Middle frontal gyrus (tissue), 1 donor: ENCODE results near the gene CCN6.

Experiments
- DNase-seq: peaks from one replicate; pipeline ENCODE4 v3.0.0-alpha.2; 2015; ENCODE audit warnings: low spot score; ENCODE audit errors: extremely low spot score

The CCN6 gene

GRCh38 chr6:112054001-112054400, at the start of gene CCN6:
CCN6 (plus strand) TSS chr6:112054104; CDS start chr6:112054358, 254 bp downstream.
- DNase-seq = no peak

- DNase-seq = no peak
Observed at GRCh38 chr6:112004201-112005012, 49.5 kb upstream of the CCN6 start.

GRCh38 chr6:112005013-112005371, 48.9 kb upstream of the CCN6 start:
- no peak for DNase-seq

GRCh38 chr6:112007254-112007653, 46.6 kb upstream of the CCN6 start:
- DNase-seq = no peak

- DNase-seq = no peak
Observed at GRCh38 chr6:112007805-112008204, 46.1 kb upstream of the CCN6 start.

GRCh38 chr6:112008482-112008881, 45.4 kb upstream of the CCN6 start:
- DNase-seq = no peak

- no peak for DNase-seq
Observed at GRCh38 chr6:112010328-112010727, 43.6 kb upstream of the CCN6 start.

GRCh38 chr6:112013051-112013450, 40.9 kb upstream of the CCN6 start:
- no peak for DNase-seq

- no peak for DNase-seq
Observed at GRCh38 chr6:112014483-112014882, 39.4 kb upstream of the CCN6 start.

DNA sequence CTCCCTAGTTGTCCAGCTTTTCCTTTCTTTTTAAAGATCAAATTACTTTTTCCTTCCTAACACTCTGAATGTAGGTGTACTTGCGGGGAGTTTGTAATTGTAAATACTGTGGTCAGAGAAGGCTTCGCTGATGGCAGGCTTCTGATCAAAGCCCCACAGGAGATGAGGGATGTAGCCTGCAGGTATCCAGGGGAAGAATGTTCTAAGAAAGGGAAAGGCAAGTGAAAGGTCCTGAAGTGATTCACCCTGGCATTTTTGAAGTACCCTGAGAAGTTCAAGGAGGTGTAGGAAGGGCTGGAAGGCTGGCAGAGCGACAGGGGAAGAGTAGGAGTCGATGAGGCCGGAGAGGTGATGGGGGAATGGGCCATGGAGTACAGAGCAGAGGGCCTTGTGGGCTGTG, 38.2 kb upstream of the CCN6 start:
- DNase-seq = no peak

- DNase-seq = no peak
Observed at GRCh38 chr6:112016320-112016719, 37.6 kb upstream of the CCN6 start.

DNA sequence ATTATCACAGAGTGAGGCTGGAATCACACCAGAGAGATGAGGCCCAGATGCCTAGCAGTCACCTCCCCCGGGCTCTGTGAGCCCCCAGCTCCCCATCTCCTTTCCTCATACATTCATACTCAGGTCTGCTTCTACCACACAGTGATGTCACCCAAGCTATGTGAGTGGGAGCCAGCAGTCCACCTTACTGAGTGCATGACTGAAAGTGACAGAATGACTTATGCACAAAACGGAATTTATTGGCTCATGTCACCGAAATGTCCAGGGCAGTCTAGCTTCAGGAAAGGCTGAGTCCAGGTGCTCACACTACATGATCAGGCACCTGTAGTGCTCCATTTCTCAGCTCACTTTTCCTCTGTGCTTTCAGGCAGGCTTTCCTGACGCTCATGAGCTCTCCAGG, 36.7 kb upstream of the CCN6 start:
- no peak for DNase-seq

DNA sequence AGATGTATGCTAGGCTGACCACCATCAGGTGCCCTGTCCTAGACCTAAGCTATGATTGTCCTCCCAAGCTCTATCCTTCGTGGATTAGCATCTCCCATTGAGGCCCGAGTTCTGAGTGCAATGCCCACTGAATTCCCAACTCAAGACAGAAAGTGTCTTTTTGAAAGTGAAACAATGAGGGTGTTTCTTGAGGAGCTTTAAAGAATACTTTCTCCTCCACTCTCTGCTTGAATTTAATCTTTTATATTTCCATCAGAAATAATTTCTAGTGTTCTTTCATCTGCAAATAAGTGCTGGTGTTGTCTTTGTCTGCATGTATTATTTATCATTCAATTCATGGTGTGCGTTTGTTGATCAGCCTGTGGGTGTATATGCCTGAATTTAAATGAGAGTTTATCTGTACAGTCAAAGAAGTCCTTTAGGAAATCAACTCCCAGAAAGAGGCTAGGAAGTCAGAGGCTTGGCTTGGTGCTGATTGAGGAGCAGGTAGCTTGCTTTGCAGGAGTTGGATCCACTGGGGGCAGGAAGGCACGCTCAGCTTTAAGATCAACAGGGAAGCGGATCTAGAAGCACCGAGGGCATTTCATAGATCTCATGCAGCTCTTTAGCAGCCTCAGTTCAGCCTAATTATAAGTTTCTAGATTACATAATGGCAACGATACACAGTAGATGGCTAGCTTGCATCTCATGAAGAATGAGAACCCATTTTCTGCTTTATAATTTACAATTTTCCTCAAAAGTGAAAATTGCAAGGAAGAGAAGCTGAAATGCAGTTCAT, 36.0 kb upstream of the CCN6 start:
- no peak for DNase-seq

- no peak for DNase-seq
Observed at GRCh38 chr6:112018619-112019416, 35.1 kb upstream of the CCN6 start.

GRCh38 chr6:112019589-112019988, 34.3 kb upstream of the CCN6 start:
- DNase-seq = no peak

DNA sequence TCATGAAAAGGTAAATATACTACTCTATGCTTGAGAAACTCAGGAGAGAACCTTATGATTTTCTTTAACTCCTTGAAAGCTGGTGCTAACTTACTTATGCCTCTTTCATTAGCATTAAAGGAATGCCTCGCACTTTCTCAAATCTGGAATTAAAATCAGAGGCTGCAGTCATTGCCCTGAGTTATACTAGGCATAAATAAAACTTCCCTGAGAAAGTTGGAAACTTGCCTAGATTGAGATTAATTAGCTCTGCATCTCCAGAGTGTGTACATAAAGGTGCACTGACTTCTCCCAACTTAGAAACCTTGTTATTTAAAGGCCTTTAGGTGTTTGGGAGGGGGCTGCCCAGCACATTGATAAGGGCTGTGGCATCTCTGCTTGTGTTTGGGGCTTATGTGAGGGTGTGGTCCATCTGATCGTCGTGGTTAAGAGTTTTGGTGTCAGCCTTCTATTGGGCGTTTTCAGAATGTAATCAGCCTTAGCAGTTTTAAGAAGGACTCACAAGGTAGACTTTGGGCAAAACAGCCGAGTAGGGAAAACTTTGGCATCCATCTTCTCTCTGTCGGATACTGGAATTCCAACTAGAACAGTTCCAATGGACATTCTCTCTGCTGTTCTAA, 32.1 kb upstream of the CCN6 start:
- DNase-seq = no peak

DNA sequence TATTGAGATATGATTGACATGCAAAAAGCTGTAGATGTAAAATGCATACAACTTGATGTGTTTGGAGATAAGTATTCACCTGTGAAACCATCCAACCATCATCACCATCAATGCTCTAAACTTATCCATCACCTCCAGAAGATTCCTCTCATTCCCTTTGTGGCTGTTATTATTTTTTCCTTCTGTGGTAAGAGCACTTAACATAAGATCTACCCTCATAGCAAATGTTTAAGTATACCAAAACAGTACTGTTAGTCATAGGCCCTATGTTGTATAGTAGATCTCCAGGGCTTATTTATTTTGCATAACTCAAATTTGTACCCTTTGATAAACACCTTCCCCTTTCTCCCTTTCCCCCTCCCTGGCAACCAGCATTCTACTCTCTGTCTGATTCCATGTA, 31.2 kb upstream of the CCN6 start:
- no peak for DNase-seq

DNA sequence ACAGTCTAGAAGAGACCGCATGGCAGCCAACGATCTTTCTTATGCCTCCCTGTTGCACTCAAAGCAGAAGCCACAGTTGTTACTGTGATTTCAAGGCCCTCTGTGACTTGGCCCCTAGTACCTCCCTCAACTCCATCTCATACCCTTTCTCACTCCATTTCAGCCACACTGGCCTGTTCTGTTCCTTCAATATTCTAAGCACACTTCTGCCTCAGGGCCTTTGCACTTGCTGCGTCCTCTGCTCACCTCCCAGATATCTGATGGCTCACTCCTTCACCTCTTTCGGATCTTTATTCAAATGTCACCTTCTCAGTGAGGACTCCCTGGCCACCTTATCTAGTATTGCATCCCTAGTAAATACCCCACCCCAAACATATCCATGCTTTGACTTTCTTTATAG, 29.4 kb upstream of the CCN6 start:
- no peak for DNase-seq

DNA sequence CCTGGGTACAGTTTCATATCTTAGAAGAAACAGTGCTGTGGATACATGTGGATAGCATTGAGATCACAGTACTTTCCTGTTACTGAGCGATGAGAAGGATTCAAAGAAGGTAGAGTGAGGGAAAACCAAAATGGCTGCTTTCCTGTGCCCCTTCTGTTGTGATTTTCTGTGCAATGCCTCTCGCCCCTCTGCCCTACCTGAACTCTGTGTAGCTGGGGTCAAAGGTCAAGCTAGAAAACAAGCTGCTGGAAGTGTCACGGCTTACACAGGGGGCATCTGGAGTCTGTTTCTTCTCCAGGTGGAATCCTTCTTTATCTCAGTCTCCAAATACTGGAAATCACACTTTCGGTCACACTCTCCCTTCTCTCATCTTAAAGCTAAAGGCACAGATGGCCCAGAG, 27.0 kb upstream of the CCN6 start:
- DNase-seq = no peak

DNA sequence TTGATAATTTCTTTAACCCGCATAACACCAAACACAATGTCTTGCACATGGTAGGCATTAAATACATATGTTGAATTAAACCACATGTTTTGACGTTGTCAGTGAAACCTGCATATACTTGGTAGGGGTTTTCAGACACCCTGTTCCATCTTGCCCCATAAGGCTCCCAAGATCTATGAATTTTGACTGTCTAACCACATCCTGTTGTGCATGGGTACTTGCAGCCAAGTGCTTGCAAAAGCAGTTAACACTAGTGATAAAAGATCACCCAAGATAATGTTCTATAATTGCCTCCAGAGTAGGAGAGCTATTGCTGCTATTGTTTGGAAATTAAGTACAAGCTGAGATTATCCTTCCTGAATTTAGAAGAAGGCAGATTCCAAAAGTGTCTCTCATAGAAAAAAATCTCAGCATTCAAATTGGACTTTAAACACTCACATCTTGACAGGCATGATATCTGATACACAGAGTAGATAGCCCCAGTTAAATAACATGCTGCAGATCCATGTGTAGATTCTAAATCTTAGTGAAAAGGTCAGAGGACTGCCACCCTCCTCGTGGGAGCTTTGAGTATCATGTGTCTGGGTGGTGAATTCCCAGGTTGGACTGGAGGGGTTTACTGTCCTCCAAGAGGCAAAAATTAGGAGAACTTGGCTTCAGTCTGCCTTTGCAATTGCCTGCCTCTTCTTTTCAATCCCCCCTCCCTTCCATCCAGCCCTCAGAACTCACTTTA, 25.8 kb upstream of the CCN6 start:
- DNase-seq = no peak
